NCI-H82 treated with DMSO at 0.1 percent for 48 hours (cell line): Measurements from ENCODE around the gene PCSK2.

Source experiments
- DNase-seq: peaks from one replicate; lab custom pipeline; 2025; ENCODE audit not compliant: unreplicated experiment; lab: John Stamatoyannopoulos, UW

The PCSK2 gene

GRCh38 chr20:17502105-17502504 lies 275.3 kb downstream of the PCSK2 start:
- DNase-seq: no peak

GRCh38 chr20:17503301-17504065 lies 276.6 kb downstream of the PCSK2 start:
- DNase-seq: no peak

GRCh38 chr20:17504066-17504897 lies 277.4 kb downstream of the PCSK2 start:
- DNase-seq: no peak

GRCh38 chr20:17504898-17505635 lies 278.2 kb downstream of the PCSK2 start:
- peak; percentile 2 for DNase-seq

- no peak for DNase-seq
Observed at GRCh38 chr20:17505636-17506517, 279.0 kb downstream of the PCSK2 start.

- no peak for DNase-seq
Observed at GRCh38 chr20:17507032-17507431, 280.2 kb downstream of the PCSK2 start.

GRCh38 chr20:17507531-17507930 lies 280.7 kb downstream of the PCSK2 start:
- no peak for DNase-seq

GRCh38 chr20:17508756-17509155 lies 281.9 kb downstream of the PCSK2 start:
- no peak for DNase-seq

GRCh38 chr20:17510548-17510947 lies 283.7 kb downstream of the PCSK2 start:
- no peak for DNase-seq

GRCh38 chr20:17511401-17511800 lies 284.6 kb downstream of the PCSK2 start:
- DNase-seq: no peak

- DNase-seq: no peak
Observed at GRCh38 chr20:17513939-17514338, 287.1 kb downstream of the PCSK2 start.

GRCh38 chr20:17515053-17515452 lies 288.2 kb downstream of the PCSK2 start:
- DNase-seq: no peak

- DNase-seq: no peak
Observed at GRCh38 chr20:17518339-17519052, 291.7 kb downstream of the PCSK2 start.

GRCh38 chr20:17519606-17520285 lies 292.9 kb downstream of the PCSK2 start:
- DNase-seq: no peak

- DNase-seq: no peak
Observed at GRCh38 chr20:17520583-17520982, 293.7 kb downstream of the PCSK2 start.

GRCh38 chr20:17522528-17522927 lies 295.7 kb downstream of the PCSK2 start:
- no peak for DNase-seq

GRCh38 chr20:17523326-17523725 lies 296.5 kb downstream of the PCSK2 start:
- no peak for DNase-seq

- no peak for DNase-seq
Observed at GRCh38 chr20:17524560-17524959, 297.7 kb downstream of the PCSK2 start.

- DNase-seq: no peak
Observed at GRCh38 chr20:17525132-17525531, 298.3 kb downstream of the PCSK2 start.
